Liver (tissue), 9 donors: ENCODE measurements around the gene GAB2. TPM values are rescaled to one million over a fixed set of nuclear protein-coding genes. Genes with fewer than 3 reads are reported as not detected.

ENCODE experiments used
- DNase-seq: peaks from one replicate; pipeline ENCODE4 v3.0.0-alpha.2; 2017; ENCODE audit warnings: low spot score
- H3K27ac ChIP-seq, 2 donors: one replicate each; pipeline ENCODE4 v1.7.0; 2013; ENCODE audit warnings: inconsistent platforms in 2 of 2, low read length in 2 of 2, control low read depth in 1 of 2, low read depth in 1 of 2, mild to moderate bottlenecking in 1 of 2
- H3K27me3 ChIP-seq, 4 donors: one replicate each; pipeline versions ENCODE4 v1.6.1 to v1.7.0; 2013; ENCODE audit warnings: low read length in 3 of 4, inconsistent platforms in 1 of 4, mild to moderate bottlenecking in 1 of 4, moderate library complexity in 1 of 4; ENCODE audit not compliant: control insufficient read depth in 4 of 4, insufficient read depth in 4 of 4
- H3K36me3 ChIP-seq, 4 donors: one replicate each; pipeline versions ENCODE4 v1.6.1 to v1.7.0; 2013; ENCODE audit warnings: low read length in 3 of 4, mild to moderate bottlenecking in 3 of 4, low read depth in 1 of 4, moderate library complexity in 1 of 4; ENCODE audit not compliant: control insufficient read depth in 4 of 4, insufficient read depth in 3 of 4
- H3K4me1 ChIP-seq, 4 donors: one replicate each; pipeline versions ENCODE4 v1.6.1 to v1.7.0; 2013; ENCODE audit warnings: low read length in 3 of 4, mild to moderate bottlenecking in 3 of 4, moderate library complexity in 1 of 4; ENCODE audit not compliant: control insufficient read depth in 4 of 4, insufficient read depth in 4 of 4
- H3K4me3 ChIP-seq, 3 donors: one replicate each; pipeline versions ENCODE4 v1.6.1 to v1.7.0; 2013; ENCODE audit warnings: low read length in 3 of 3, control low read depth in 1 of 3, low read depth in 1 of 3, mild to moderate bottlenecking in 1 of 3
- H3K9ac ChIP-seq, 2 donors: one replicate each; pipeline ENCODE4 v1.7.0; 2013; ENCODE audit warnings: low read length in 2 of 2, mild to moderate bottlenecking in 2 of 2, moderate library complexity in 2 of 2, control low read depth in 1 of 2, low read depth in 1 of 2
- H3K9me3 ChIP-seq, 4 donors: one replicate each; pipeline versions ENCODE4 v1.6.1 to v1.7.0; 2013; ENCODE audit warnings: low read length in 3 of 4; ENCODE audit not compliant: control insufficient read depth in 4 of 4
- EGR1 ChIP-seq, 2 donors: IDR thresholded peaks; 2 replicates each; pipeline ENCODE4 v1.6.1; 2016 to 2018; ENCODE audit warnings: antibody characterized with exemption in 2 of 2, low read depth in 2 of 2
- FOXA1 ChIP-seq: IDR thresholded peaks from 2 replicates; pipeline ENCODE4 v1.6.1; 2016; ENCODE audit warnings: antibody characterized with exemption
- FOXA2 ChIP-seq: IDR thresholded peaks from 2 replicates; pipeline ENCODE4 v1.6.1; 2016; ENCODE audit warnings: antibody characterized with exemption
- GABPA ChIP-seq, 2 donors: IDR thresholded peaks in 1 of 2; conservative IDR thresholded peaks in 1 of 2; 2 replicates each; pipeline ENCODE4 v1.6.1; 2016; ENCODE audit warnings: antibody characterized with exemption in 2 of 2, mild to moderate bottlenecking in 1 of 2, moderate library complexity in 1 of 2
- HNF4A ChIP-seq, 2 donors: conservative IDR thresholded peaks; 2 replicates each; pipeline ENCODE4 v1.6.1; 2016; ENCODE audit warnings: antibody characterized with exemption in 2 of 2, mild to moderate bottlenecking in 2 of 2
- HNF4G ChIP-seq: IDR thresholded peaks from 2 replicates; pipeline ENCODE4 v1.6.1; 2016; ENCODE audit warnings: antibody characterized with exemption
- JUND ChIP-seq, 2 donors: IDR thresholded peaks; 2 replicates each; pipeline ENCODE4 v1.6.1; 2016; ENCODE audit warnings: antibody characterized with exemption in 2 of 2
- NR2F2 ChIP-seq: IDR thresholded peaks from 2 replicates; pipeline ENCODE4 v1.6.1; 2016; ENCODE audit warnings: antibody characterized with exemption
- RAD21 ChIP-seq, 2 donors: IDR thresholded peaks; 2 replicates each; pipeline ENCODE4 v1.6.1; 2016; ENCODE audit warnings: antibody characterized with exemption in 2 of 2, mild to moderate bottlenecking in 2 of 2
- RXRA ChIP-seq, 2 donors: IDR thresholded peaks; 2 replicates each; pipeline ENCODE4 v1.6.1; 2017 to 2018; ENCODE audit warnings: antibody characterized with exemption in 2 of 2, mild to moderate bottlenecking in 1 of 2
- SP1 ChIP-seq: IDR thresholded peaks from 2 replicates; pipeline ENCODE4 v1.6.1; 2018; ENCODE audit warnings: antibody characterized with exemption, mild to moderate bottlenecking
- TAF1 ChIP-seq: conservative IDR thresholded peaks from 2 replicates; pipeline ENCODE4 v1.6.1; 2016; ENCODE audit warnings: antibody characterized with exemption, mild to moderate bottlenecking
- YY1 ChIP-seq: IDR thresholded peaks from 2 replicates; pipeline ENCODE4 v1.6.1; 2016; ENCODE audit warnings: antibody characterized with exemption, mild to moderate bottlenecking
- WGBS: extraction: QIAGEN DNeasy Blood & Tissue Kit; methylation state at CpG from one replicate; pipeline ENCODE4 v1.1.7; 2013; 5-methylcytosine and 5-hydroxymethylcytosine counted together
- polyA plus RNA-seq, 2 donors: library from polyadenylated mRNA; stranded (reverse) in 1 of 2; unstranded in 1 of 2; fragments of 200-250 nt in 1 of 2; fragments of >200 nt in 1 of 2; fragmentation: Nextera tagmentation in 1 of 2; extraction: Ambion mirVana in 1 of 2; gene quantifications; one replicate each; pipeline versions ENCODE4 v1.2.1 to v1.2.3, GENCODE V29; 2013 to 2015
- total RNA-seq, 2 donors: library from RNA; depleted of rRNA; stranded (reverse); fragments of >200 nt; gene quantifications; one replicate each; pipeline ENCODE4 v1.2.3, GENCODE V29; 2014
- TF ChIP-seq, protein P1 (sequence below): IDR thresholded peaks from 2 replicates; pipeline ENCODE4 v1.6.1; 2016; ENCODE audit warnings: antibody characterized with exemption, mild to moderate bottlenecking
- TF ChIP-seq, protein P2 (sequence below): IDR thresholded peaks from 2 replicates; pipeline ENCODE4 v1.6.1; 2016; ENCODE audit warnings: antibody characterized with exemption
- TF ChIP-seq, protein P3 (sequence below): fragments of 150-350 bp; IDR thresholded peaks from 2 replicates; pipeline ENCODE4 v1.5.1; 2017; ENCODE audit warnings: improper control_type of control experiment, low read depth, low read length; ENCODE audit not compliant: missing input control
- TF ChIP-seq, protein P4 (sequence below): IDR thresholded peaks from 2 replicates; pipeline ENCODE4 v1.6.1; 2016; ENCODE audit warnings: antibody characterized with exemption
- TF ChIP-seq, protein P5 (sequence below): IDR thresholded peaks from 2 replicates; pipeline ENCODE4 v1.6.1; 2016; ENCODE audit warnings: antibody characterized with exemption
- donor health status: healthy.
- donor health status: healthy.
- donor health status: healthy.
- donor health status: healthy.
- donor health status: healthy.

Gene GAB2
- total and polyA plus RNA-seq, 4 donors, result 1.3 to 3.6 (median 2.5) TPM

DNA sequence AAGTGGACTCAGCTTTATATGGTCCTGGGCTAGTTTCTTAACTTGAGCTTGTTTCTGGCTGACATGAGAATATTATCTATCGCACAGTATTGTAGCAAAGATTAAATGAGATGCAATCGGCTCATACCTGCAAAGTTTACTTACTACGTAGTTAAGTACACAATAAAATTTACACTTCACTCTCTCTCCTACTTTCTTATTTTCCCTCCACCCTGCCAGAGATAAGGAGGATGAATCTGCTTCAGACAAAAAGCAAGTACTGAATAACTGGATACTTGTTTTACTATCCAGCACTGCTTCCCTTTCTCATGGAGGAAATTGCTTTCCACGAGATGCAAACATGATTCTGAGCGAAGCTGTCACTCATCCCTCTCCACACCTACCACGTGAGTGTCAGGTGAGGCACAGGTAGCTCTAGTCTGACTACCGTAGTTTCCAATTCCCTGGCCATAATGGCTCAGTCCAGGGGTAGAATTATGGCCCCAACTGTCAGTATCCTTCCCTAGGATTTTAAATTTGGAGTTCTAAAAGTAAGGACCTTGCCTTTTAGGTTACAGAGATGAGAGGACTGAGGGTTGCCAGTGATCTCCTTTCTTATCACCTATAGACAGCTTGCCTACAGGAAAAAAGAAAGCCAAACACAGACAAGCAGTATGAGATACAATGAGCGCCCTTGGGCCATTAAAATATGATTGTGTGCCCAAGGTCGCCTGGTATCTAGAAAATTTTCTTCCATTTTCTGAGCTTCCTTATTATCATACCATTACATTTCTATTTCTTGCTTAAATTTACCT lies 39.8 kb downstream of the GAB2 start:
- no peaks in the 10 kb centered on the region for H3K36me3 ChIP-seq
- no peaks in the 10 kb centered on the region for H3K9me3 ChIP-seq
- WGBS, result 74% methylated on average over 9 of the region's 9 CpGs
- DNase-seq, result no peak
- no peak overlapping the region for H3K4me3 ChIP-seq
- TF ChIP-seq HNF4G, result no peak
- TF ChIP-seq FOXA2, result no peak
- TF ChIP-seq FOXA1, result no peak
- TF ChIP-seq, protein P1, sequence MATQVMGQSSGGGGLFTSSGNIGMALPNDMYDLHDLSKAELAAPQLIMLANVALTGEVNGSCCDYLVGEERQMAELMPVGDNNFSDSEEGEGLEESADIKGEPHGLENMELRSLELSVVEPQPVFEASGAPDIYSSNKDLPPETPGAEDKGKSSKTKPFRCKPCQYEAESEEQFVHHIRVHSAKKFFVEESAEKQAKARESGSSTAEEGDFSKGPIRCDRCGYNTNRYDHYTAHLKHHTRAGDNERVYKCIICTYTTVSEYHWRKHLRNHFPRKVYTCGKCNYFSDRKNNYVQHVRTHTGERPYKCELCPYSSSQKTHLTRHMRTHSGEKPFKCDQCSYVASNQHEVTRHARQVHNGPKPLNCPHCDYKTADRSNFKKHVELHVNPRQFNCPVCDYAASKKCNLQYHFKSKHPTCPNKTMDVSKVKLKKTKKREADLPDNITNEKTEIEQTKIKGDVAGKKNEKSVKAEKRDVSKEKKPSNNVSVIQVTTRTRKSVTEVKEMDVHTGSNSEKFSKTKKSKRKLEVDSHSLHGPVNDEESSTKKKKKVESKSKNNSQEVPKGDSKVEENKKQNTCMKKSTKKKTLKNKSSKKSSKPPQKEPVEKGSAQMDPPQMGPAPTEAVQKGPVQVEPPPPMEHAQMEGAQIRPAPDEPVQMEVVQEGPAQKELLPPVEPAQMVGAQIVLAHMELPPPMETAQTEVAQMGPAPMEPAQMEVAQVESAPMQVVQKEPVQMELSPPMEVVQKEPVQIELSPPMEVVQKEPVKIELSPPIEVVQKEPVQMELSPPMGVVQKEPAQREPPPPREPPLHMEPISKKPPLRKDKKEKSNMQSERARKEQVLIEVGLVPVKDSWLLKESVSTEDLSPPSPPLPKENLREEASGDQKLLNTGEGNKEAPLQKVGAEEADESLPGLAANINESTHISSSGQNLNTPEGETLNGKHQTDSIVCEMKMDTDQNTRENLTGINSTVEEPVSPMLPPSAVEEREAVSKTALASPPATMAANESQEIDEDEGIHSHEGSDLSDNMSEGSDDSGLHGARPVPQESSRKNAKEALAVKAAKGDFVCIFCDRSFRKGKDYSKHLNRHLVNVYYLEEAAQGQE, result no peak
- TF ChIP-seq YY1, result no peak
- no peak for TF ChIP-seq SP1
- no peak for TF ChIP-seq EGR1 (IDR thresholded peaks at IDR 0.05; ENCODE audit: low read depth in 2 of 2)
- TF ChIP-seq JUND (IDR thresholded peaks at IDR 0.05), result no peak
- no peak for TF ChIP-seq RAD21 (IDR thresholded peaks at IDR 0.05)
- TF ChIP-seq NR2F2, result no peak
- TF ChIP-seq, protein P2, sequence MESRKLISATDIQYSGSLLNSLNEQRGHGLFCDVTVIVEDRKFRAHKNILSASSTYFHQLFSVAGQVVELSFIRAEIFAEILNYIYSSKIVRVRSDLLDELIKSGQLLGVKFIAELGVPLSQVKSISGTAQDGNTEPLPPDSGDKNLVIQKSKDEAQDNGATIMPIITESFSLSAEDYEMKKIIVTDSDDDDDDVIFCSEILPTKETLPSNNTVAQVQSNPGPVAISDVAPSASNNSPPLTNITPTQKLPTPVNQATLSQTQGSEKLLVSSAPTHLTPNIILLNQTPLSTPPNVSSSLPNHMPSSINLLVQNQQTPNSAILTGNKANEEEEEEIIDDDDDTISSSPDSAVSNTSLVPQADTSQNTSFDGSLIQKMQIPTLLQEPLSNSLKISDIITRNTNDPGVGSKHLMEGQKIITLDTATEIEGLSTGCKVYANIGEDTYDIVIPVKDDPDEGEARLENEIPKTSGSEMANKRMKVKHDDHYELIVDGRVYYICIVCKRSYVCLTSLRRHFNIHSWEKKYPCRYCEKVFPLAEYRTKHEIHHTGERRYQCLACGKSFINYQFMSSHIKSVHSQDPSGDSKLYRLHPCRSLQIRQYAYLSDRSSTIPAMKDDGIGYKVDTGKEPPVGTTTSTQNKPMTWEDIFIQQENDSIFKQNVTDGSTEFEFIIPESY, result no peak
- TF ChIP-seq, protein P3, sequence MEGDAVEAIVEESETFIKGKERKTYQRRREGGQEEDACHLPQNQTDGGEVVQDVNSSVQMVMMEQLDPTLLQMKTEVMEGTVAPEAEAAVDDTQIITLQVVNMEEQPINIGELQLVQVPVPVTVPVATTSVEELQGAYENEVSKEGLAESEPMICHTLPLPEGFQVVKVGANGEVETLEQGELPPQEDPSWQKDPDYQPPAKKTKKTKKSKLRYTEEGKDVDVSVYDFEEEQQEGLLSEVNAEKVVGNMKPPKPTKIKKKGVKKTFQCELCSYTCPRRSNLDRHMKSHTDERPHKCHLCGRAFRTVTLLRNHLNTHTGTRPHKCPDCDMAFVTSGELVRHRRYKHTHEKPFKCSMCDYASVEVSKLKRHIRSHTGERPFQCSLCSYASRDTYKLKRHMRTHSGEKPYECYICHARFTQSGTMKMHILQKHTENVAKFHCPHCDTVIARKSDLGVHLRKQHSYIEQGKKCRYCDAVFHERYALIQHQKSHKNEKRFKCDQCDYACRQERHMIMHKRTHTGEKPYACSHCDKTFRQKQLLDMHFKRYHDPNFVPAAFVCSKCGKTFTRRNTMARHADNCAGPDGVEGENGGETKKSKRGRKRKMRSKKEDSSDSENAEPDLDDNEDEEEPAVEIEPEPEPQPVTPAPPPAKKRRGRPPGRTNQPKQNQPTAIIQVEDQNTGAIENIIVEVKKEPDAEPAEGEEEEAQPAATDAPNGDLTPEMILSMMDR, result no peak
- TF ChIP-seq, protein P4, sequence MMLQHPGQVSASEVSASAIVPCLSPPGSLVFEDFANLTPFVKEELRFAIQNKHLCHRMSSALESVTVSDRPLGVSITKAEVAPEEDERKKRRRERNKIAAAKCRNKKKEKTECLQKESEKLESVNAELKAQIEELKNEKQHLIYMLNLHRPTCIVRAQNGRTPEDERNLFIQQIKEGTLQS, result no peak
- TF ChIP-seq RXRA (IDR thresholded peaks at IDR 0.05), result no peak
- no peak for TF ChIP-seq HNF4A (conservative IDR thresholded peaks at IDR 0.05)
- TF ChIP-seq, protein P5, sequence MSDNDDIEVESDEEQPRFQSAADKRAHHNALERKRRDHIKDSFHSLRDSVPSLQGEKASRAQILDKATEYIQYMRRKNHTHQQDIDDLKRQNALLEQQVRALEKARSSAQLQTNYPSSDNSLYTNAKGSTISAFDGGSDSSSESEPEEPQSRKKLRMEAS, result no peak
- no peak for TF ChIP-seq GABPA (IDR thresholded peaks at IDR 0.05 in 1 of 2, conservative IDR thresholded peaks at IDR 0.05 in 1 of 2)
- TF ChIP-seq TAF1, result no peak
- H3K9ac ChIP-seq, result no peak overlapping the region
- H3K27ac ChIP-seq, result no peak overlapping the region
- H3K4me1 ChIP-seq, result no peaks in the 10 kb centered on the region
- no peaks in the 10 kb centered on the region for H3K27me3 ChIP-seq
